Upper lobe of right lung (tissue), 1 donor: ENCODE measurements around the gene BCAP31. TPM values are rescaled to one million over a fixed set of nuclear protein-coding genes. Genes with fewer than 3 reads are reported as not detected.

Experiments used
- ATAC-seq: fragments of 200-7000 bp; cut with Tn5 transposase; one replicate; pipeline ENCODE4 v1.9.1; 2020; ENCODE audit warnings: mild to moderate bottlenecking, moderate library complexity
- DNase-seq: peaks from one replicate; pipeline ENCODE4 v3.0.0-alpha.2; 2020
- H3K27ac ChIP-seq: fragments of 200-600 bp; one replicate; pipeline ENCODE4 v1.8.0; 2022
- H3K27me3 ChIP-seq: fragments of 200-600 bp; one replicate; pipeline ENCODE4 v1.8.0; 2022; ENCODE audit warnings: mild to moderate bottlenecking
- H3K36me3 ChIP-seq: fragments of 200-600 bp; one replicate; pipeline ENCODE4 v1.8.0; 2022
- H3K4me1 ChIP-seq: fragments of 200-600 bp; one replicate; pipeline ENCODE4 v1.8.0; 2022
- H3K4me3 ChIP-seq: fragments of 200-600 bp; one replicate; pipeline ENCODE4 v1.8.0; 2022; ENCODE audit warnings: mild to moderate bottlenecking
- H3K9me3 ChIP-seq: fragments of 200-600 bp; one replicate; pipeline ENCODE4 v1.8.0; 2022
- intact Hi-C: fragments of 100-400 bp; cut with DNase I; formaldehyde crosslinking; loops from one replicate; pipeline ENCODE4 v1.11.0; 2022
- total RNA-seq: library from RNA; stranded (reverse); fragmentation: NEBNext Ultra II Directional; extraction: Animal tissue kit (Norgen Biotek cat#: 25700); gene quantifications from one replicate; pipeline ENCODE4 v1.2.1, GENCODE V29; 2021
- TF ChIP-seq, protein P1 (sequence below): fragments of 200-600 bp; IDR thresholded peaks from one replicate; pipeline ENCODE4 v1.8.0; 2022; ENCODE audit warnings: antibody characterized with exemption
- donor health status: DM: no; HTN: yes; CAD: no; lungs with severe emphysema.

BCAP31 gene
- total RNA-seq, 1 donor from 2014 or later, result 233 TPM

- Histone ChIP-seq H3K4me3 (no peak overlapping the region), H3K4me1 (no peaks in the 10 kb centered on the region), H3K27ac (no peak overlapping the region), H3K9me3 (no peaks in the 10 kb centered on the region), H3K36me3 (peaks cover 20% of the 10 kb centered on the region), H3K27me3 (no peaks in the 10 kb centered on the region)
- ATAC-seq (no peak), DNase-seq (no peak)
- intact Hi-C loops, result no loop called here
- TF ChIP-seq, protein P1, sequence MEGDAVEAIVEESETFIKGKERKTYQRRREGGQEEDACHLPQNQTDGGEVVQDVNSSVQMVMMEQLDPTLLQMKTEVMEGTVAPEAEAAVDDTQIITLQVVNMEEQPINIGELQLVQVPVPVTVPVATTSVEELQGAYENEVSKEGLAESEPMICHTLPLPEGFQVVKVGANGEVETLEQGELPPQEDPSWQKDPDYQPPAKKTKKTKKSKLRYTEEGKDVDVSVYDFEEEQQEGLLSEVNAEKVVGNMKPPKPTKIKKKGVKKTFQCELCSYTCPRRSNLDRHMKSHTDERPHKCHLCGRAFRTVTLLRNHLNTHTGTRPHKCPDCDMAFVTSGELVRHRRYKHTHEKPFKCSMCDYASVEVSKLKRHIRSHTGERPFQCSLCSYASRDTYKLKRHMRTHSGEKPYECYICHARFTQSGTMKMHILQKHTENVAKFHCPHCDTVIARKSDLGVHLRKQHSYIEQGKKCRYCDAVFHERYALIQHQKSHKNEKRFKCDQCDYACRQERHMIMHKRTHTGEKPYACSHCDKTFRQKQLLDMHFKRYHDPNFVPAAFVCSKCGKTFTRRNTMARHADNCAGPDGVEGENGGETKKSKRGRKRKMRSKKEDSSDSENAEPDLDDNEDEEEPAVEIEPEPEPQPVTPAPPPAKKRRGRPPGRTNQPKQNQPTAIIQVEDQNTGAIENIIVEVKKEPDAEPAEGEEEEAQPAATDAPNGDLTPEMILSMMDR, result no peak
Observed at GRCh38 chrX:153704021-153704526, 20.1 kb downstream of the BCAP31 start.

DNA sequence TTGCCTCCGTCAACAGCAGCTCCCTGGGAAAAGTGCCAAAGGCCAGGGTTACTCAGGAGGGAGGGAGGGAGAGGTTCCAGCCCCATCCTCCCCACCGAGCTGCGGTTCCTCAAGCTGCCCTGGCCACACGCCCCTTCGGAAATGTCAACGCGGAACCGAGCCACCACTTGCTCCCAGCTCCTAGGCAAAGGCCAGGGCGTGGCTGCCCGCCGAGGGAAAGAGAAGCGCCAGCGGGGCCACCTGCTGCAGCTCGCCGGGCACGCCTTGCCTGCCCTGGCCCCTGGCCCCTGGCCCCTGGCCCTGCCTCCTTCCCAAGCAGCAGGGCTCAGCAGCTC lies 21.2 kb downstream of the BCAP31 start:
- intact Hi-C loops, result no loop called here
- no peak overlapping the region for H3K4me3 ChIP-seq
- TF ChIP-seq, protein P1, result no peak
- H3K27ac ChIP-seq, result no peak overlapping the region
- peaks cover 20% of the 10 kb centered on the region for H3K36me3 ChIP-seq
- DNase-seq, result no peak
- ATAC-seq, result peak; percentile 41
- H3K9me3 ChIP-seq, result no peaks in the 10 kb centered on the region
- H3K27me3 ChIP-seq, result no peaks in the 10 kb centered on the region
- H3K4me1 ChIP-seq, result no peaks in the 10 kb centered on the region

DNA sequence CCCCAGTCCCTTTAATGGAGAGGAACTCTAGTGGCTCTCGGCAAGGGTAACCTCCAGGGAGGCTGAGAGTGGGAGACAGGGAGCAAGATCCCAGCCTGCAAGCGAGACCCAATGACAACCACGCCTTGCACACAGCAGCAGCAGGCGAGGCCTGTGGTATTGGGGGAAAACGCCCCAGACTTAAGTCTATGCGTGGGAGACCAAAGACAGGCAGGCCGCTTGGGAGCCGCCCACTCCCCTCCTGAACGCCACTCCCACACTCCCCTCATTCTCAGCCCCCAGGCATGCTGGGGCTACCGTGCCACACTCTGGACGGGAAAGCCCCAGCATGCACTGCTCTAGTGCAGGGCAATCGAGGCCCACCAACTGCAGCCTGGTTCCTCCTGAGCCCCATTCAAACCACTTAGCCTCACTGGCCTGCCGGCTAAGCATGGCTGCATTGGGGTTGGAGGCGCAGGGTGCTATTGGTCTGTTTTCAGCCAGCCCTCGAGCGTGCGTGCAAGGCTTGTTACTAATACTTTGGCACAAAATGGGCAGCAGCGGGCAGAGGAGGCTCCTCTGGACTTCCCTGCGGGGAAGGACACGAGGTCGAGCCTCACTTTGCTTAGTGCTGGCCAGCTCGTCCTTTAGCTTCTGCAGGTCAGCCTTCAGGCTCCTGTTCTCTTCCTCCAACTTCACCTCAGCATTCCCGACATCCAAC lies 21.7 kb downstream of the BCAP31 start:
- Histone ChIP-seq H3K27me3 (no peaks in the 10 kb centered on the region), H3K27ac (no peak overlapping the region), H3K36me3 (peaks cover 20% of the 10 kb centered on the region), H3K4me3 (no peak overlapping the region), H3K9me3 (no peaks in the 10 kb centered on the region), H3K4me1 (no peaks in the 10 kb centered on the region)
- ATAC-seq, result no peak
- no peak for DNase-seq
- intact Hi-C loops, result no loop called here
- TF ChIP-seq, protein P1, result no peak

- Histone ChIP-seq H3K27me3 (no peaks in the 10 kb centered on the region), H3K4me3 (no peak overlapping the region), H3K27ac (no peak overlapping the region), H3K36me3 (peaks cover 20% of the 10 kb centered on the region), H3K4me1 (no peaks in the 10 kb centered on the region), H3K9me3 (no peaks in the 10 kb centered on the region)
- ATAC-seq (no peak), DNase-seq (no peak)
- TF ChIP-seq, protein P1, result no peak
- intact Hi-C loops, result no loop called here
Observed at GRCh38 chrX:153701706-153702105, 22.5 kb downstream of the BCAP31 start.

DNA sequence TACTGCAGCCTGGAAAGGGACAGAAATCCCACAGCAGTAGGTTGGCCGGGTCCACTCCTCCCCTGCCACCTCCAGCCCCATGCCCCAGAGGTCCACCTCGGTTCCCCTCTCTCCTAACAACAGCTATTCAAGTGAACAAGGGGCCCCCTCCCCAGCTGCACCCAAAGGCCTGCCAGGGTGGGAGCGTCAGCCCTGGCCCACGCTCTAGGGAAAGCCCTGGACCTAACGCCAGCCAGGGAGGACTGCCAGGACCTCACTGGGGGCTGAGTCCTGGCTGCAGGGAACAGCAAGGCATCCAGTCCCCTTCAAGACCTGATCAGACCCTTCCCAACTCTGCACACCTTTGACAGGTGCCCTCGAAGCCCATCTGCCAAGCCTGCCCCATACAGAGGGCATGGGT lies 23.2 kb downstream of the BCAP31 start:
- Histone ChIP-seq H3K27me3 (no peaks in the 10 kb centered on the region), H3K9me3 (no peaks in the 10 kb centered on the region), H3K4me3 (no peak overlapping the region), H3K27ac (no peak overlapping the region), H3K36me3 (peaks cover 20% of the 10 kb centered on the region), H3K4me1 (no peaks in the 10 kb centered on the region)
- TF ChIP-seq, protein P1, result no peak
- ATAC-seq, result no peak
- no peak for DNase-seq
- intact Hi-C loops, result no loop called here
